C4-2B (cell line): ENCODE measurements around the gene EXOG.

Experiments
- CTCF ChIP-seq: fragments of 450-650 bp; conservative IDR thresholded peaks from 2 replicates; pipeline ENCODE4 v1.5.1; 2017; ENCODE audit warnings: mild to moderate bottlenecking
- ZFX ChIP-seq: fragments of 450-650 bp; IDR thresholded peaks from 2 replicates; pipeline ENCODE4 v1.6.1; 2017

DNA sequence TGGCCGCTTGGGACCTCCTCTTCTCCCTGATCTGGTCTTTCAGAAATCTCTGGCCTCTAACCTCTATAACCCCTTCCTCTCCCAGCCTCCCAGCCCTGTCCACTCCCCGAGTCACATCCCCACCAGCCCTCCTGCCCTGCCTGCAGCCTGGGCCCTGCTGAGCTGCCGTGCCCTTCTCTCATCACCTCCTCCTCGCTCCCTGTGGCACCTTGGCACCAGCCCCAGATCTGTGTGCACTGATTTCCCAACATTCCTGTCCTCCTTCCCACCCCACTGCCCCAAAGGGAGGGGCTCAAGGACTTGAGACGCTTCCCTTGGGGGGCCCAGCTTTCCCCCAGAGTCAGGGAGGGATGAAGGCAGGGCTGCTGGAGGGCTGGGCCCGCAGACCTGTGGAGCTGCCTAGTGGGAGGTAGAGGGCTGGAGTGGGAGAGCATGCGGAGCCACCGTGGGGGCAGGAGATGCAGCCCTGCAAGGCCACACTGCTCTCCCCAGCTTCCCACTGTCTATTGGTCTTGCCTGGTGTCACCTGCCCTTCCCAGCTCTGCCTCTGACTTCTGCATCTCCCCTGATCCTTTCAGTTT, 42.7 kb downstream of the EXOG start:
- TF ChIP-seq CTCF (no peak), ZFX (no peak)
